Measurements from ENCODE around the gene OR5M10. TPM values are rescaled to one million over a fixed set of nuclear protein-coding genes. Genes with fewer than 3 reads are reported as not detected.

The OR5M10 gene
- total and polyA plus RNA-seq, 9 of the 15 experiments (the other 6 are each of a cell fraction or from before 2014, with no cell fraction given) = not detected

DNA sequence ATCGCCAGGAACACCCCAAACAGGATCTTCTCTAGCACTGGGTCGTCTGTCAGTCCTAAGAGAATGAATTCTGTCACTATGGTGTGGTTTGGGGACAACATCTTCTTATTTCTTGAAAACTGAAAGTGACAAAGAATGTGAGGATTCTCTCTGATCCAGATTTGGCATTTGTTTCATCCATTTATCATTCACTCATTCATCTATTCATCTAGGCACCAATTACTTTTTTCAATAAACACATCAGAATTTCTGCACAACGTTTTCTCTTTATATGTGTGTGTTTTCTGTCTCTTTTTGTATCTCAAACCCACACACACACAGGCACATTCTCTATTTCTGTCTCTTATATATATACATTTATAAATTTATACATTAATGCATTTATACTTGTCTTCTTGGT is at the start of gene OR5M10 (continued):
- TF ChIP-seq, protein P1, sequence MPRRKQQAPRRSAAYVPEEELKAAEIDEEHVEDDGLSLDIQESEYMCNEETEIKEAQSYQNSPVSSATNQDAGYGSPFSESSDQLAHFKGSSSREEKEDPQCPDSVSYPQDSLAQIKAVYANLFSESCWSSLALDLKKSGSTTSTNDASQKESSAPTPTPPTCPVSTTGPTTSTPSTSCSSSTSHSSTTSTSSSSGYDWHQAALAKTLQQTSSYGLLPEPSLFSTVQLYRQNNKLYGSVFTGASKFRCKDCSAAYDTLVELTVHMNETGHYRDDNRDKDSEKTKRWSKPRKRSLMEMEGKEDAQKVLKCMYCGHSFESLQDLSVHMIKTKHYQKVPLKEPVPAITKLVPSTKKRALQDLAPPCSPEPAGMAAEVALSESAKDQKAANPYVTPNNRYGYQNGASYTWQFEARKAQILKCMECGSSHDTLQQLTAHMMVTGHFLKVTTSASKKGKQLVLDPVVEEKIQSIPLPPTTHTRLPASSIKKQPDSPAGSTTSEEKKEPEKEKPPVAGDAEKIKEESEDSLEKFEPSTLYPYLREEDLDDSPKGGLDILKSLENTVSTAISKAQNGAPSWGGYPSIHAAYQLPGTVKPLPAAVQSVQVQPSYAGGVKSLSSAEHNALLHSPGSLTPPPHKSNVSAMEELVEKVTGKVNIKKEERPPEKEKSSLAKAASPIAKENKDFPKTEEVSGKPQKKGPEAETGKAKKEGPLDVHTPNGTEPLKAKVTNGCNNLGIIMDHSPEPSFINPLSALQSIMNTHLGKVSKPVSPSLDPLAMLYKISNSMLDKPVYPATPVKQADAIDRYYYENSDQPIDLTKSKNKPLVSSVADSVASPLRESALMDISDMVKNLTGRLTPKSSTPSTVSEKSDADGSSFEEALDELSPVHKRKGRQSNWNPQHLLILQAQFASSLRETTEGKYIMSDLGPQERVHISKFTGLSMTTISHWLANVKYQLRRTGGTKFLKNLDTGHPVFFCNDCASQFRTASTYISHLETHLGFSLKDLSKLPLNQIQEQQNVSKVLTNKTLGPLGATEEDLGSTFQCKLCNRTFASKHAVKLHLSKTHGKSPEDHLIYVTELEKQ (CRISPR knock-in tag; IDR thresholded peaks at IDR 0.05) = no peak
- TF ChIP-seq KDM1A (IDR thresholded peaks at IDR 0.05) (no peak), GABPB2 (CRISPR knock-in tag; conservative IDR thresholded peaks at IDR 0.05) (no peak), ZBTB40 (IDR thresholded peaks at IDR 0.05) (no peak), ZBTB40 (CRISPR knock-in tag; IDR thresholded peaks at IDR 0.05) (no peak), ZNF165 (CRISPR knock-in tag; IDR thresholded peaks at IDR 0.05; ENCODE audit: borderline replicate concordance) (no peak), ZNF639 (CRISPR knock-in tag; conservative IDR thresholded peaks at IDR 0.05 in 1 of 2, IDR thresholded peaks at IDR 0.05 in 1 of 2) (no peak), ZNF134 (CRISPR knock-in tag; conservative IDR thresholded peaks at IDR 0.05) (no peak), EWSR1 (IDR thresholded peaks at IDR 0.05; ENCODE audit: borderline replicate concordance, low read depth, partially characterized antibody) (no peak)
